Activated CD8-positive, alpha-beta memory T cell treated with anti-CD3 and anti-CD28 coated beads for 36 hours (primary cell): Measurements from ENCODE around the gene CLCN6. TPM values are rescaled to one million over a fixed set of nuclear protein-coding genes. Genes with fewer than 3 reads are reported as not detected.

Source experiments
- CTCF ChIA-PET: fragments of 350-600 bp; sonication (Branson Sonifier 250); formaldehyde crosslinking; loops from one replicate; lab custom pipeline; 2021; ENCODE audit warnings: antibody characterized with exemption; lab: Charles Lee
- POLR2A ChIA-PET: fragments of 350-600 bp; sonication (Branson Sonifier 250); formaldehyde crosslinking; loops from one replicate; lab custom pipeline; 2021; ENCODE audit warnings: antibody characterized with exemption; lab: Charles Lee
- total RNA-seq, 2 experiments: library from RNA; stranded (reverse); gene quantifications; one replicate each; pipeline ENCODE4 v1.2.3, GENCODE V29; 2021

CLCN6 gene
- total RNA-seq, 2 experiments from 2014 or later, result 9.7 to 10.5 TPM

GRCh38 chr1:11838349-11839272 lies 32.6 kb downstream of the CLCN6 start:
- CTCF ChIA-PET, result interaction anchor here (0.6 to 2.2 kb wide), 16 partner anchors 11 to 240 kb away, joined by 3 to 8 read pairs (median 3); no protein-coding TSS in a partner anchor
- POLR2A ChIA-PET, result interaction anchor here (1.8 kb wide), 1 partner anchor 69 kb away, joined by 9 read pairs; no protein-coding TSS in a partner anchor

DNA sequence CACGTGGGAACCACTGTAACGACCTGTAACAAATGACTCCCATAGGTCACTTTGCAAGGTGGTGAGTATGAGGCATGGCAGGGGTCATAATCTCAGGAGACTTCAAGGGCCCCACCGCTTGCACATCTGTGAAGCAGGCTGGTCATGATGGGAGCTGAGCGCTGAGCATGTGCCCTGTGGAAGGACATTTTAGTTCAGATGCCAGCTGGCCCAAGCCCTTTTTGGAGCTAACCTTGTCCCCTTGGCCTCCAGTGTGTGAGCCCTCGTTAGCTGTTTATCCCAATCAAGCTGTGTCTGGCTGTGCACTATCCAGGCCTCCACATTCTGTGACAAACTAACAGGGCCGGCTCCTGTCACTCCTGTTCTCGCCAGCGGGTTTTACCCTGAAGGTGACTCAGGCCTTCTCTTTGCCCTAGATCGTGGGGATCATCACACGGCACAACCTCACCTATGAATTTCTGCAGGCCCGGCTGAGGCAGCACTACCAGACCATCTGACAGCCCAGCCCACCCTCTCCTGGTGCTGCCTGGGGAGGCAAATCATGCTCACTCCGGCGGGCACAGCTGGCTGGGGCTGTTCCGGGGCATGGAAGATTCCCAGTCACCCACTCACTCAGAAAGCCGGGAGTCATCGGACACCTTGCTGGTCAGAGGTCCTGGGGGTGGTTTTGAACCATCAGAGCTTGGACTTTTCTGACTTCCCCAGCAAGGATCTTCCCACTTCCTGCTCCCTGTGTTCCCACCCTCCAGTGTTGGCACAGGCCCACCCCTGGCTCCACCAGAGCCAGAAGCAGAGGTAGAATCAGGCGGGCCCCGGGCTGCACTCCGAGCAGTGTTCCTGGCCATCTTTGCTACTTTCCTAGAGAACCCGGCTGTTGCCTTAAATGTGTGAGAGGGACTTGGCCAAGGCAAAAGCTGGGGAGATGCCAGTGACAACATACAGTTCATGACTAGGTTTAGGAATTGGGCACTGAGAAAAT lies 34.0 kb downstream of the CLCN6 start:
- CTCF ChIA-PET, result interaction anchor here (0.6 to 1.6 kb wide), 3 partner anchors 12 to 239 kb away, joined by 3 to 4 read pairs (median 3); no protein-coding TSS in a partner anchor
- POLR2A ChIA-PET, result no interaction called here

- CTCF ChIA-PET, result no interaction called here
- POLR2A ChIA-PET, result no interaction called here
These were observed 35.5 kb downstream of the CLCN6 start for GRCh38 chr1:11841245-11842153.

- ChIA-PET CTCF (interaction anchor here (0.5 to 1.0 kb wide), 2 partner anchors 62 to 66 kb away, joined by 3 to 4 read pairs; no protein-coding TSS in a partner anchor), POLR2A (no interaction called here)
These were observed 36.4 kb downstream of the CLCN6 start for GRCh38 chr1:11842154-11843041.

DNA sequence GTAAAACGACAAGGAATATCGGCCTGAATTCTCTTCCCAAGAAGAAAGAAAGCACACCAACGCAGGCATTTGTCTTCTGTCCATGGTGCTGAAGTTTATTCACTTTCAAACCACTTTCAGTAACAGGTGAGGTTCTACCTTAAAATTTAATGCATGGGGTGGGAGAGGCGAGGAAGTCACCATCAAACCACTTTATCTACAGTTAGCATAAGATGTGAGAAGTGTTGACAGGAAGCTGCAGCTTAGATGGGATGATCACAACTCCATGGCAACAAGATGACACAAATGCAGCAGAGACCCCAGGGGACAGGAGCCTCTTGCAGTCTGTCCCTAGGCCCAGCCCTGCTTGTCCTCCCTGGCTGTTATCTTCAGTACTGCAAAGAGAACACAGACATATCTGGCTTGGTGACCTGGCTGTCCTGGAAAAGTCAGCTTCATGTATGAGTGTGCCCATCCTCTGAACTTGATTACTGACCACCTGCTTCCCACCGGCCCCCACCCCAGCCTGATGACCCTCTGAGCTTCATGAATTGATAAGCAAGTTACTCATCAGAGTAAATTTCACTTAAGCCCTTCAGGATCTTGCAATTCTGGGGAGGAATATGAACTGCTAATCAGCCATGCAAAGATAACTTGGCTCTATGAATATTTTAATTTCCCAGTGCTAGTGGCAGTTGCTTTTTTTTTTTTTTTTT lies 39.8 kb downstream of the CLCN6 start:
- POLR2A ChIA-PET, result no interaction called here
- CTCF ChIA-PET, result interaction anchor here (0.7 to 1.6 kb wide), 2 partner anchors 37 to 48 kb away, joined by 4 read pairs; no protein-coding TSS in a partner anchor

DNA sequence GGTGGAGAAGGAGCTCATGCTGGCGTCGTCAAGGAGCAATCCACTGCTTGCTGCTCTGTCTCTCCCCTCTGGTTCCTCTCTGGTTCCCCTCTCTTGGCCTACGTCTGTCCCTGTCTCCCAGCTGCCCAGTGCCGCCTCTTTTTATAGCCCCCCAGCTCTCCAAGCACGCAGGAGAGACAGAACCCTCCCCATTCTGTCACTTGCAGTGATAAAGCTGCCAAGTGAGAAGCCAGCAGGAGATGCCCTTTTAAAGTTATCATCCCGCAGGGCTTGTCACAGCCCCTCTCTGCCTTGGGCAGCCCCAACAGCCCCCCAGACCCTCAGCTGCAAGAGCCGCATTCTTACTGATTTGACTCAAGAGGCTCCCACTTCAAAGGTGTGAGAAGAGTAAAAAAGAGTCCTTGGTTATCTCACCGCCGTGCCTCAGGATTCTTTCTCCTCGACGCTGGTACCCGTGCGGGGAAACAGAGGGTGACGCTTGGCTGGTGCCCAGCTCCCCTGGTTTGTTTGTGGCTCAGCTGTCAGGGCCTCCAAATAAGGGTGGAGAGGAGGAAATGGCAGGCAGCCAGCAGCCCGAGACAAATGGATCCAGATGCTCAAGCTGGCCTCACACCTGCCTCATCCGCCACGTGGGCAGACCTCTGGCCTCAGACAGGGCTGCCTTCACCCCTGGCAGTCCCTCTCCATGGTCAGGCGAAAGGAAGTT lies 41.8 kb downstream of the CLCN6 start, which contains the start of gene NPPA:
Gene NPPA, minus strand, starts transcription at position 117 of the 706 bp plus-strand sequence. Its CDS starts 99 bp downstream, at position 18.
- CTCF ChIA-PET, result interaction anchor here (1.3 kb wide), 1 partner anchor 12 kb away, joined by 3 read pairs; no protein-coding TSS in a partner anchor

GRCh38 chr1:11848373-11848700 lies 42.3 kb downstream of the CLCN6 start:
- ChIA-PET CTCF (no interaction called here), POLR2A (no interaction called here)

More for the DNA sequence above, 41.8 kb downstream of the CLCN6 start, which contains the start of gene NPPA:
- POLR2A ChIA-PET, result interaction anchor here (1.1 kb wide), 1 partner anchor 9 kb away, joined by 3 read pairs; no protein-coding TSS in a partner anchor

DNA sequence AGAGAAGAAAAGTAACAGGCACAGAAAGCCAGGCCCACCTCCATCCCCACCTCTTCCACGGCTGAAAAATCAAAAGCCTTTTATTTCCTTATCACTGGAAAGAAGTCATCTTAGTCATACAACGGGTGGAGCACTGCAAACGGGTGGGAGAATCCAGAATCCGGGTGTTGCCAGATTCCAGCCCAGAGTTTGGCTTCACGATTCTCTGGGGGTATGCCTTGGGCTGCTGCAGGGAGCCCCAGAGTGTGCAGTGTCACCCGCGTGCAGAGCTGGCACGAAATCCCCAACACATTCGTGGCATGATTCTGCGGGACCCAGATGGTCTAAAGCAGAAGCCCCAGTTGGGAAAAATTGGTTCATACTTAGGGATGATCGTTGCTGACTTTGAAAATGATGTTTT lies 44.2 kb downstream of the CLCN6 start:
- ChIA-PET CTCF (no interaction called here), POLR2A (no interaction called here)

GRCh38 chr1:11851180-11851579 lies 45.2 kb downstream of the CLCN6 start:
- POLR2A ChIA-PET, result no interaction called here
- CTCF ChIA-PET, result no interaction called here

DNA sequence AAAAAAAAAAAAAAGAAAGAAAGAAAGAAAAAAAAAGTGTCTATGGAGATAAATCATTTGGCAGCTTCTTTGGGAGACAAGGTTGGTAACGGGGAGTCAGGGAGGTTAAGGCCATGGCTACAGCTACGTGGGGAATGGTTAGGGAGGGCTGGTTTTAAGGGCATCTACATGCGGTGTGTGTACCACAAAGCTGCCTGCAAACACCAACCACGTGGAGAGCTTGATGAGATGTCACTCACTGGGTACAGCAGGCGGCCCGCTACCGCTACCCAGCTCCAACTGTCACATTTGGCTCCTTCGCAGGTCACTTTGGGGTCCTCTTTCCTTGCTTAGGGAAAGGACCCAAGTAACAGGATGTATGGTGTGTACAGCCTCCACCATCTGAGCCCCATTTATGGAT lies 48.5 kb downstream of the CLCN6 start:
- POLR2A ChIA-PET, result no interaction called here
- CTCF ChIA-PET, result interaction anchor here (0.6 kb wide), 1 partner anchor 819 kb away, joined by 3 read pairs; no protein-coding TSS in a partner anchor

DNA sequence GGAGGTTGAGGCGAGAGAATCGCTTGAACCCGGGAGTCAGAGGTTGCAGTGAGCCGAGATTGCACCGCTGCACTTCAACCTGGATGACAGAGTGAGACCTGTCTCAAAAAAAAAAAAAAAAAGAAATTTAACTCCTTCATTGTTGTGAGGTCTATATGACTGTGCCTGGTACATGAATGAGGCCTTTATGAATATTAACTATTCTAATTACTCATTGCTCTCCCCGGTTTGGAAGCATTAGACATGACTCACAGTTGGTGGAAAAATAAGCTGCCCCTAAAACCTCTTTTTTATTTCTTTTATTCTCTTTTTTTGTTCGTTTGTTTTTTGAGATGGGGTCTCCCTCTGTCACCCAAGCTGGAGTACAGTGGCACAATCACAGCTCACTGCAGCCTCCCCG lies 49.4 kb downstream of the CLCN6 start:
- CTCF ChIA-PET, result no interaction called here

GRCh38 chr1:11856698-11857097 lies 50.7 kb downstream of the CLCN6 start:
- POLR2A ChIA-PET, result interaction anchor here (1.0 kb wide), 1 partner anchor 9 kb away, joined by 3 read pairs; the partner anchor contains the start of gene NPPA
- CTCF ChIA-PET, result no interaction called here

More for the DNA sequence above, 49.4 kb downstream of the CLCN6 start:
- POLR2A ChIA-PET, result no interaction called here

- CTCF ChIA-PET, result no interaction called here
- POLR2A ChIA-PET, result interaction anchor here (1.0 kb wide), 1 partner anchor 10 kb away, joined by 3 read pairs; the partner anchor contains the start of gene NPPA
These were observed 51.3 kb downstream of the CLCN6 start for GRCh38 chr1:11857164-11857851.

- POLR2A ChIA-PET, result interaction anchor here (0.6 kb wide), 1 partner anchor 52 kb away, joined by 3 read pairs; no protein-coding TSS in a partner anchor
- CTCF ChIA-PET, result no interaction called here
These were observed 52.2 kb downstream of the CLCN6 start for GRCh38 chr1:11858158-11858557.

GRCh38 chr1:11858613-11858967 lies 52.6 kb downstream of the CLCN6 start, which contains the start of gene NPPB:
TSS of gene NPPB (minus strand) at chr1:11858945. CDS start at chr1:11858833, 112 bp downstream.
- CTCF ChIA-PET, result no interaction called here
- POLR2A ChIA-PET, result interaction anchor here (0.6 kb wide), 1 partner anchor 51 kb away, joined by 3 read pairs; no protein-coding TSS in a partner anchor
